NCI-H2107 treated with DMSO at 0.1 percent for 48 hours (cell line): ENCODE measurements around the gene RPP21.
"Not testable (repeated sequence)": the region's sequence is repeated elsewhere in the genome, so short reads cannot be mapped to it uniquely, and the experiment has no call there.

Experiments used
- DNase-seq: peaks from one replicate; lab custom pipeline; 2025; ENCODE audit not compliant: unreplicated experiment; lab: John Stamatoyannopoulos, UW

Gene RPP21

GRCh38 chr6:30369280-30369679, 24.3 kb downstream of the RPP21 start:
- DNase-seq = not testable (repeated sequence)

- no peak for DNase-seq
These were observed 33.5 kb downstream of the RPP21 start for GRCh38 chr6:30378290-30378937.

GRCh38 chr6:30380464-30380863, 35.5 kb downstream of the RPP21 start:
- no peak for DNase-seq

- DNase-seq = no peak
These were observed 41.2 kb downstream of the RPP21 start for GRCh38 chr6:30386166-30386565.

DNA sequence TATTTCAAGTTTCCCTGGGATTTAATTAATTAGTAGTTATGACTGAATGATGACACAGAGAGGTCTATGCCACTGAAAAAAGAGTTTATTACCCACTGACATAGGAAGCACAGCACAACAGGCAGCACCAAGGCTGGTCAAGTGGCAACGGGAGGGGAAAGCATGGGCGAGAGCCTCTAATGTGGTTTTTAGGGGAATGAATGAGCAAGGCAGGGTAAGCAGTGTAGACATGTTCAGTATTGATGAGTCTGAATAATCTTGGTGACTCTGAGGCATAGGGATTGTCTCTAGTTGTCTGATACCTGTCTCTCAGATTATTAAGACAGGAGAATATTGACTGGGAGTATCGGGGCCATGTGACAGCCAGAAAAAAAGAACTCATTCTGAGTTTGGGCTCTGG, 46.3 kb downstream of the RPP21 start:
- no peak for DNase-seq

GRCh38 chr6:30394139-30394538, 49.2 kb downstream of the RPP21 start:
- no peak for DNase-seq
